ENCODE measurements around the gene BTRC.
A peak's percentile ranks its signal among the peaks of the same experiment; 100 is the strongest.

BTRC gene

DNA sequence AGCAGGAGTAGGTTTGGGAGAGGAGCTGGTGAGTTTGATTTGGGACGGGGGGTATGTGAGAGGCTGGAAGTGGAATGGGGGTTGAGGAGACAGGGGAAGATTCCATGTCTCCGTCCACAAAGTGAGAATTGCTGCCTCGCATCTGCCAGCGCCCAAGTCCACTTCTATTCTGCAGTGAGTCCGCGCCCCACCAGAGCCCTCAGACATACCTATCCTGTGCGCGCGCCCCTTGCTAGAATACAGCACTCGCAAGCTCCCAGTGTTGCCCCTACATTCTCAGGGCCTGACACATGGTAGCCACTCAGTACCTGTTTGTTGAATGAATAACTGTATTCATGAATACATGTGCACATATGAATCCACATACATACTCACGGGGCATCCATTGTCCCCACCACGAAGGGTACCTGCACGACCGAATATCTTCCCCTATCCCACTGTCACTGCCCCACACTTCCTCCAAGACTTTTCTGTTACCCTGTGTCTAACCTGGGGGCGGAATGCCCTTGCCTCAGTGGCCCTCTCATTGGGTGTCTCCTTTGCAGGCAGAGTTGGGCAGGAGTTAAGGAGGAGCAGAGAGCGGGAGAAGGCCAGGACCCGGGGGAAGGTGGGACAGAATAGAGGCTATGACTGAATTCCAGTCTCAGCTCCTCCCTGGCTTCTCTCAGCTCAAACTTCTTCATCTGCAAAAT, 214.2 kb downstream of the BTRC start:
- no peak for DNase-seq (ENCODE audit: low spot score)

DNA sequence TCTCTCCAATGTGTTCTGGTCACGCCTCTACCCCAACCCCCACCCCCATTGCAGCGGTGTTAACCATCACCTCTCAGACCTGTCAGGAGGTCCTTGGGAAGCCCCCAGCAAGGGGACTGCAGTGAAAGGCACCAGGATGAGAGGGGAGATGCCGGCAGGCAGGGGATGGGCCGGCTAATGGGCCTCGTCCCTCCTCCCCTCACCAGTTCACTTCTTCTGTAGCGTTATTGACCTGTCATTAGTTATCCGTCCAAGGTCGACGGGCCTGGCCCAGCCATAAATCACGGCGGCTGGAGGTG, 215.3 kb downstream of the BTRC start:
- DNase-seq (ENCODE audit: low spot score): no peak

DNA sequence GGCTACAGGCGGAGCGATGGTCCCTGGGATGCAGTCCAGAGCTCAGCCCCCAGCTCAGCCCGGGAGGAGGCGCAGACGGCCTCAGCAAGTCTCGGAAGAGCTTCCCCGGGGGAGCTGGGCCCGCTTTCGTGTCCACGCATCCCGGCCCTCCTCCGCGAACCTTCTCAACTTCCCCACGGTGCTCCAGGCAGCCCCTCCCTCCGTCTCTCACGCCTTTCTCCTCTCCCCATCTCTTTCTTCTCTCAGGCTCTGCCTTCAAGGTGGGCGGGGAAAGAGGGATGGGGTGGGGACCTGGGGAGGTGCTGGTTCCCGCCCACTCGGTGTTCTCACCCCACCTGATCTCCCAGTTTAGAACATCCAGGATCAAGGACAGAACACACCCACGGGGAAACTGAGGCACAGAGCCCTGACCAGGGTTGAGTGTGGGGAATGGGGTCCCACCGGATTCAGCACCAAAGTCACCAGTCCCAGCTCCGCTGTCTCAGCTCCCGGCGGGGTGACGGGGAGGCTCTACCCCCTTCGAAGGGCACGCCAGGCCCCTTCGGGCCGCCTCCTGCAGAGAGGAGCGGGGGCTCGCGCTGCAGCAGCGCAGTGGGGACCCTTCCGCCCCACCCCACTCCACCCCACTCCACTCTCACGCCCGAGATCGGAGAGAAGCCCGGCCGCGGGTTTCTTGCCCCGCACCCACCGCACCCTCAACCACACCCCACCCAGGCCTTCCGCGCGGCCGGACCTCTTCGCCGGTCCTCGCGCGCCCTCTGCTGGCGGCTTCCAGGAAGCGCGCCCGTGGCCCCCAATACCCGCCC, 215.9 kb downstream of the BTRC start:
- peak; percentile 89 for DNase-seq (ENCODE audit: low spot score)

DNA sequence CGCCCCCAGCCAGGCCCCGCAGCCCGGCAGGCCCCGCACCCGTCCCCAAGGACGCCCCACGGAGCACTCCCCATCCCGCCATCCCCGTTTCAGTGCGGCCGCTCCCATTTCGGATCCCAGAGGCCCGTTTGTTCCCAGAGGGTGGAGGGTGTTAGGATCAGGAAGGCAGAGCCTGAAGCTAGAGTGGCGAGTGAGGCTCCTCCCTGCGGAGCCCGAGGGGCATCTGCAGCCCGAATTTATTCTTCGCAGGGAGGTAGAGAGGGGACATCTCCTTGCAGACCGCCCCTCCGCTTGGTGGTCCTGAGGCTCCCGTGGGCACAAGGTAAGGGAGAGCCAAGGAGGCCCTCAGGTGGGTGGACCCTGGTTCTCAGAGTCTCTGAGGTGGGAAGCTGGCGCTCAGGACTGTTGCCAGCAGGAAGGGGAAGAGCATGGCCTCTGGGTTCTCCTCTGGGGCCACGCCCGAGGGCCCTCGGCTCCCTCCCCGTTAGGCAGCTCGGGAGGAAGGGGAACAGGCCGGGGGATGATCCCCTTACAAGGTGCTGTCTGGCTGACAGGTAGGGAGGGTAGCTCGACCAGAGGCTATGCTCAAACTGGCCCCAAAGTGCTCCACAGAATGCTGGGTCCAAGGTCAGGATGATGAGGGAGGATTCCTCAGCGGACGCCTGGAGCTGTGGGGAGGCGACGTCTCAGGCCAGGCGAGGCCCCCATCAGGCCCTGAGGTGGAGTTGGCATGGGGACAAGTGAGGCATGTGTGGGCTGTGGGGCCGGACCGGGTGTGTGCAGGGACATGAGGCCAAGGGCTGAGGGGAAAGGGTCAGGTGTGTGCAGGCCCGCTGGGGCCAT, 216.7 kb downstream of the BTRC start:
- DNase-seq (ENCODE audit: low spot score): peak; percentile 52

DNA sequence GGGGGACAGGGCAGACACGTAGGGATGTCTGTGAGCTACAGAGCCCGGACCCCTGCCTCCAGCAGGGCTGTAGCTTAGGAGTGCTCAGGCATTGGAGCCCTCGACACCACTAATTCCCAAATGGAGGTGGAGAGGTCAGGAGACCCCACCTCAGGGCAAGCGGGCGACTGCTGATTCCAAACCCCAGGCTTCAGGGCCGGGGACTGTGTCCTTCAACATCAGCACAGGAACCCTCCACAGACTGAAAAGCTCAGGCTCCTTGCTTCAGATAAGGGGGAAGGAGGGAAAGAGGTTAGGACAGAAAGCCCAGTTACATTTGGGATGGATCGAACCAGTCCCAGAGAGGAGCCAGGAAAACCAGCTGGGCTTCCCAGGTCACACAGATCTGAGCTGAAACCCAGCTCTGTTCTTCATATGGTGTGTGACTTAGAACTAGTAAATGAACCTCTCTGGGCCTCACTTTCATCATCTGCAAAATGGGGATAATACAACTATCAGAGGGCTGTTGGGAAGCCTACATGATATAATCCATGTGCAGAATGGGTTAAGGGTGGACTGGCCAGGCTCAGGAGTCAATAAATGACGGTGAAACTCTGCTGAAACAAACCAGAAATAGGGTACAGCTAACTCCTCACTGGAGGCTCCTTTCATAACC, 217.4 kb downstream of the BTRC start:
- no peak for DNase-seq (ENCODE audit: low spot score)

DNA sequence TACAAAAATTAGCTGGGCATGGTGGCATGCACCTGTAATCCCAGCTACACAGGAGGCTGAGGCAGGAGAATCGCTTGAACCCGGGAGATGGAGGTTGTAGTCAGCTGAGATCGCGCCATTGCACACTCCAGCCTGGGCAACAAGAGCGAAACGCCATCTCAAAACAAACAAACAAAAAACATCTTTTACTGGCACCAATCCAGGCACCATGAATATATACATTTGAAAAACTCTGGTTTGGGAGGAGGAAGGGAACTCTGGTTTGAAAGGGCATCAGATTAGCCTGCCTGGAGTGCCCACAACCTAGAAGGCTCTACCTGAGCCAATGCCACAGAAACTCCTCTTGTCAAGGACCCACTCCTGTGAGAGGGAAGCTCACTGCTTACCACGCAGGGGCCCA, 218.2 kb downstream of the BTRC start:
- no peak for DNase-seq (ENCODE audit: low spot score)

DNA sequence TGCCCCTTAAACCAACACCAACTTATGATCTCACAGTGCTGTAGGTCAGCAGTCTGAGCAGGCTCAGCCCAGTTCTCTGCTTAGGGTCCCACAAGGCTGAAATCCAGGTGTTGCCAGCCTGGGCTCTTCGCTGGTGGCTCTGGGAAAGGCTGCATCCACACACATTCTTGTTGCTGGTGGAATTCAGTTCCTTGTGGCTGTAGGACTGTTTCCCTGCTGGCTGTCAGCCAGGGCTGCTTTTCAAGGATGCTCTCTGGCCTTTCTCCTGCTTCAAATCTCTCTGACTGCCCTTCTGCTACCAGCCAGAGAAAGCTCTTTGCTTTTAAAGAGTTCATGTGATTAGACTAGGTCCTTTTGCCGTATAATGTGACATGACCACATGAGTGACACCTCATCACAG, 218.8 kb downstream of the BTRC start:
- DNase-seq (ENCODE audit: low spot score): no peak

DNA sequence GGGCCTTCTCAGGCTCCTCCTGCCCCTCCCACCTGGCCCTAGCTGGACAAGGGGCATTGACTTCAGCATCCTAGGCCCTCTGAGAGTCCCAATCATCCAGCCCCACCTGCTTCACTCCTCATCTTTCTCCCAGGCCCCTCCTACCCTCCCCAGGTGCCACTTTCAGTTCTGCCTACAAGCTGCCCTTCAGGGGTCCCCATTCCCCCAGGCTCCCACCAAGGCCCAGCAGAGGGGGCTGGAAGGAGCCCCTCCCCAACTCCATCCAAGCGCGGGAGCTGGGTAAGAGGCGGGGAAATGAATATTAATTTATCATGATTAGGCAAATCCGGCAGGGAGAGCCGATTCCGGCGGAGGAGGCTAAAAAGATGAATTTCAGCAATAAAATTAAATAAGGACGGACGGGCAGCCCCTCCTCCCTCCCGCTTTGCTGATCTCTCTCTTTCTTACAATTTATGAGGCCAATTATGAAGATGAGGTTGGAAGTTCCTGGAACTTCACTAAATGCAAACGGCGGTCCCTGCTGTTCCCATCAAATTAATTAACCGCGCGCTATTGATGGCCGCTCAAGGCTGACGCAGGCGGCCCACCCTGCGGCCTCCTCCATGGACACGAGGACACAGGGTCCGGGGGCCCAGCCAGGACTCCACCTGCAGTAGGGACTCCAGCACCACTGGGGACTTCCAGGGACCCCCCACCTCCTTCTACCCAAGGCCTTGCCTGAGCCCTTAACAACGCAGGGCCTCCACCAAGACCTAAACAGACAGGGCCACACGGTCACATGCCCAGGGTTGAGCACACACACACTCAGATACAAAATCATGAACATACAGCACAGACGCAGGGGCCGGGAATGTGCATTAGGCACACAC, 220.2 kb downstream of the BTRC start:
- DNase-seq (ENCODE audit: low spot score): no peak

DNA sequence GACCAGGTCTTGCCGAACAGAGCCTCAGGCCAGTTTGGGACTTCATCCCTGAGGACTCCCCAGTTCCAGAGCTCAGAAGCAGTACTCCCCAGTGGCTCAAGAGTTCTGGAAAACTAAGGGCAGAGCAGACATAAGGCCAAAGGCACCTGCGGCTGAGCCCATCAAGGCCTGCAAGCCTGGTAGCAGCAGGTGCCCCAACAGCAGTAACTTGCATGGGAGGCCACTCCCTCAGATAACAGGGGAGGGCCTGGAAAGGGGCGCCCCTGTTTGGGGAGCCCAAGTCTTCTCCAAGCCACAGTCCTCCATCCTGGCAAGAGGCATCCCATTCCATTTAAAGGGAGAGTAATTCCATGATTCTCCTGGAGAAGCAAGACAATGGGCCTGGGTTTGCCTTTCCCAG, 221.1 kb downstream of the BTRC start:
- no peak for DNase-seq (ENCODE audit: low spot score)

DNA sequence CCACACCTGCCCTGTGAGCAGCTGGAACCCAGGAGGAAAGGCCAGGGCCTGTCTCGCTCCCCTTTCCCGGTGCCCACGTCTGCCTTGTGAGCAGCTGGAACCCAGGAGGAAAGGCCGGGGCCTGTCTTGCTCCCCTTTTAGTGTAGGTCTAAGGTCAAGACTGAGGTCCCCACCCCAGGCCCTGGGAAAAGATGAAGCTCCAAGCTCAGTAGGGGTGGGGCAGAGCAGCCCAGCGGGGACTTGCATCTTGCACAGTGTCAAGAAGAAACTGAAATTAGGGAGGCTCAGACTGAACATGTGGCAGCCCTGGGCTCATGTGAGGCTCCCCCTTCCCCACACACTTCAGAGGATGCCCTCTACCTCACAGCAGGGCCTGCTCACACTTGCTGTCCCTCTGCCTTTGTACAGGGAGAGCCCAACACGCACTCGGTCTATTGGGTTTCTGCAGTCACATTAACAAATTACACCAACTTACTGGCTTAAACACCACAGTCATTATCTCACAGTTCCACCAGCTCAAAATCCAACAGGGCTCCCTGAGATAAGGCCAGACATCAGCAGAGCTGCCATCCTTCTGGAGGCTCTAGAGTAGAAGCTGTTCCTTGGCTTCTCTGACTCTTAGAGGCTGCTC, 221.7 kb downstream of the BTRC start:
- no peak for DNase-seq (ENCODE audit: low spot score)

DNA sequence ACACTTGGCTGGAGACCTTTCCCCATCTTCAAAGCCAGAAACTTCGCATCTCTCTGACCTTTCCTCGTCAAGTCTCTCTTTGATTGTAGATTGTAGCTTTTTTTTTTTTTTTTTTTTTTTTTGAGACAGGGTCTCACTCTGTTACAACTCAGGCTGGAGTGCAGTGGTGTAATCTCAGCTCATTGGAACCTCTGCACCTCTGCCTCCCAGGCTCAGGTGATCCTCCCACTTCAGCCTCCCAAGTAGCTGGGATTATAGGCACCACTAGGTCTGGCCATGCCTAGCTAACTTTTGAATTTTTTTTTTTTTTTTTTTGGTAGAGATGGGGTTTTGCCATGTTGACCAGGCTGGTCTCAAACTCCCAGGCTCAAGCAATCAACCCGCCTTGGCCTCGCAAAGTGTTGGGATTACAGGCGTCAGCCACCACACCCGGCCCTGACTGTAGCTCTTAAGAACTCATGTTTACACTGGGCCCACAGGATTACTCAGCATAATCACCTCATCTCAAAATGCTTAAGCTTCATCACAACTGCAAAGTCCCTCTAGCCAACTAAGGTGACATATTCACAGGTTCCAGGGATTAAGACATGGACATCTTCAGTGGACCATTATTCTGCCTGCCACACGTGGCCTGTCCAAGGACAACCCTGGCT, 222.4 kb downstream of the BTRC start:
- no peak for DNase-seq (ENCODE audit: low spot score)

DNA sequence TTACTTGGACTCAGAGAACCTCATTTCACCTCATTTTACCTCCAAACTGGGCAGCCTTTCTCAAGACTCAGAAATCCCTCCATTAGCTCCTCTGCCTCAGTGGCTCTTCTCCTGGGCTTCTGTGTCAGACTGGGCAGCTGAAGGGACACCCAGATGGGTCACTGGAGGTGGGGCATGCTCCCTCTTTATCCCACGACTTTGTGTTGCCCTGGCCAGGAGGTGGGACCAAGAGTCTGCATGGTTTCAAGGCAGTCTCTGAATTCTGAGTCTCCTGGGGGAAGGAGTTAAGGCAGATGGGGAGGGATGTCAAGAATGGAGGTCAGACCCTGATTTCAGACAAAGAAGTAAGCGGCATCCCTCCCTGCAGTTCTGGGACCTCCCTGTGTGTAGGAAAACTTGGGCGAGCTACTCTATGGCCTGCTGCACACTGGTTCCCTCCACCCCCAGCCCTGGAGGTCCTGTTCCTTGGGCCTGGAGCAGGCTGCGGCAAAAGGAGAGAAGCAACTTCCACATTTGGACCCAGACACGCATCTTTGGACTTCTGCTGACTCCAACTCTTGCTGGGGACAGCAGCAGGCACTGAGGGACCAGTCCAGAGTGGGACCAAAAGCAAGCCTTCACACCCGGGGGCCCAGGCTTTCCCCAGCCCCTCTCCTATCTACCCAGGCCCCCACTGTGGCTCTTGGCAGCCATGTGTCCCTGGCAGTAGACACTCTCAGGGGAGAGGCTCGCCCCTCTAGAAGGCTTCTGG, 223.3 kb downstream of the BTRC start:
- no peak for DNase-seq (ENCODE audit: low spot score)

DNA sequence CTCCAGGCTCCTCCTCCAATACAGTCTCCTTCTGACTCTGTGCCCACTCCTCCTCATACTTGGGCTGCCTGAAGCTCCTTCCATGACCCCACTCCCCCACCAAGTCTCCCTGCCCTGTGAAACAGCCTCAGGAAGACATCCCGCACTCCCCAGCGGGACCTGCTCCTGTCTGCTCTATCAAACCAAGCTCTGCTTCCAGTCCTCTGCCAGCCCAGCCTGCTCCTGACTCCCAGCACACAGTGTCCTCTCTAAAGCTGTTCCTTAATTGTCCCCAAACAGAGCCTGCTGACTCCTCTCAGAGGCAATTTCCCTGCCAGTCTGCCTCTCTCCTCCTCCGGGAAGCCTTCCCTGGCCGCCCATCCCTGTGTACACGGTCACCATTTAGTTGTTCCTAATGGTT, 224.2 kb downstream of the BTRC start:
- no peak for DNase-seq (ENCODE audit: low spot score)

DNA sequence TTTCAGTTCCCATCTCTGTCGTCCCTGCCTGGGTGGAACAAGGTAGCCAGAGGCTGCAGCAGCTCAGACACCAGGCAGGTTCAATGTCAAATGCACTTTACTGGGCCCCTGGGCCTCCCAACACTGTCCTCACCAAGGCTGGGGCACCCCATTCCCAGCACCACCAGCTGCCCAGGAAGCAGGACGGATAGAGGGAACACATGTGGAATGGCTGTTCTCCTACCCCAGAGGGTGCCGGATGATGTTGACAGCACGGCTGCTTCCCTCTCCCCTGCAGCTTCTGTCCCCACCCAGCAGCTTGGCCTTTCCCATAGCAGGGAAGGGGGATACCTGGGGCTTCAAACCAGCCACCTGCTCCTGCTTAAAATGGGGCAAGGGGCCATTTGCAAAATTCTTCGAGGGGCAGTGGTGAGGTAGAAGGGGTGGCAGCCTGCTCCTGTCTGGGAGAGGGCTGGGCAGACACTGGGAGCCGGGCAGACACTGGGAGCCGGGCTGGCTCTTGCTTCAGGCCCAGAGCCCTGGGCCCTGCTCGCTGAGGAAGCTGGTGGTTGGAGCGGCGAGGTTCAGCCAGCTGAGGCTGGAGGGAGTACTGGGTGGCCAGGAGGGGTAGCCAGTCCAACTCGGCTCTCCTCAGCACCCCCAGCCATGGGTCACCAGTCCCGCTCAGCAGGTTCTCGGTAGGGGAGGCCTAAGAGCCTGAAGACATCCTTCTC, 225.0 kb downstream of the BTRC start:
- no peak for DNase-seq (ENCODE audit: low spot score)

DNA sequence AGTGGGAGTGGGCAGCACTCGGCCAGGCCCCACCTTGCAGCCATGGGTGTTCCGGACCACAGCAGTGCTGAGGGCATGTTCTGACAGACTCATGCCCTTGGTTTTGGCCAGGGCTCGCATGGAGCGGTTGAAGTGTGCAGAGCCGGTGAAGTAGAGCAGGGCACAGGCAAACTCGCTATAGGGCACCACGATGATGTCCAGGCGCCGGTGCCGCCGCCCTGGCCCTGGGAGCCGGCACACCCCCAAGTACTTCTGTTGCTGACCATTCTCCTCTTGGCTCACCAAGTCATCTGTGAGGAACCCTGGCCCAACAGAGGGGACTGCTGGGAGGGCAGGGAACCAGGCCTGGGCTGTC, 225.5 kb downstream of the BTRC start:
- DNase-seq (ENCODE audit: low spot score): no peak

DNA sequence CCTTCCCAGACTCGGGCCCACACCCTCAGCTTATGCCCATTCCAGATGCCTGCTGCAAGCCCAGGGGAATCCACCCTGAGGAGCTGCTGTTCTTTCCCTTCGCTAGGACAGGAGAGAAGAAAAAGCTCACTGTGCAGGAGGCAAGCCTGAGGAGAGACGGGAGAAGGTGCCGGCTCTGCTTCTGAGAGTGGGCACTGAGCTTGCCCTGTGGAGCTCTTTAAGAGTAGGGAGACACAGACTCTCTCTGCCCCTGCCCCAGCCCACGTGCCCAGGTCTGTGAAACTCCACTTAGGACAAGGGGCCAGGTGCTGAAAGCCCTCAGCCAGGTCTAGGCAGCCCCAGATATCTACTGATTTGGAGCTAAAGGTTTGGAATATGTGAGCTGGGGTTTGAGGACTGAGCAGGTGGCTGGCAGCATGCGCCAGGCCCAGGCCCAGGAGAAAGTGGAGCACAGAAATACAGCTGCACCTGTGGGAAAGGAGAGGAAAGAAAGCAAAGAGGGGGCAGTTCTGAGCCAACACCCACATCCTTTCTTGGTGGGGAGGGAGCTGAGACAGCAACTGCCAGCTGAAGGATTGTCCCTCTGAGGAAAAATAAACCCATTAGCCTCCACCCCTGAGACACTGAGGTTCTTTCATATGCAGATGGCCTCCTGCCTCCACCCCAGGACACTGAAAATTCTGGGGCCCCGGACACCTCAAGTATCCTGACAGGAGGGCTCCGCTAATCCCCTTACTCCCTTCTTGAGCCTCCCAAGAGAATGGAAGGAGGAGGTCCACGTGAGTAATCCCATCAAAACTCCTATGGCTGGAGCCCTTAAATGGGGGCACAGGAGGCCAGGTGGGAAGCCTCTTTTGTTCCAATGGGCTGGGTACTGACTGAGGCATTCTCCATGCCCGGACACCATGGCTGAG, 226.8 kb downstream of the BTRC start:
- DNase-seq (ENCODE audit: low spot score): no peak

DNA sequence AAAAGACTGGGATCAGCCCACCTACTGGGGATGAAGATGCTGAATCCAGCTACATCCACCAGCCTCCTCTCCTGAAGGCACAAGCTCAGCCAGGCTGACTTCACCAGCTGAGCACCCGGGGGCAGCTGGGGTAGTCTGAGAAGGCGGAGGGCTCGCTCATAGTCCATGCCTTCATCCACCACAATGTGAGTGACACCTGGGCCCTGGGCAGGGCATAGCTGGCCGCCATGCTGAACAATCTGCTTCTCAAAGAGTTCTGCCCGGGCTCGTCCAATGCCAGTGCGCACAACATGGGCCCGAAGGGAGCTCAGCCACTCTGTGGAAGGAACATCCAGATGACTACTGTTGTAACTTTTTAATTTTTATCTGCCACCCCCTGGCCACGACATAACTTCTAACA, 231.9 kb downstream of the BTRC start:
- DNase-seq (ENCODE audit: low spot score): no peak

Data from HuH-7.5 (cell line).